Nucleus accumbens (tissue), 56 donors: ENCODE results near the gene LATS1.
A peak's percentile ranks its signal among the peaks of the same experiment; 100 is the strongest.
"Not testable (repeated sequence)": the region's sequence is repeated elsewhere in the genome, so short reads cannot be mapped to it uniquely, and the experiment has no call there.

Source experiments
- DNase-seq, 56 donors: peaks; one replicate each; lab custom pipeline; 2025; lab: John Stamatoyannopoulos, UW

The LATS1 gene

GRCh38 chr6:149729824-149730223, 11.9 kb upstream of the LATS1 start:
- no peak for DNase-seq

GRCh38 chr6:149728499-149729234, 10.8 kb upstream of the LATS1 start:
- no peak for DNase-seq

GRCh38 chr6:149727793-149728498, 10.0 kb upstream of the LATS1 start:
- DNase-seq, result no peak

- no peak for DNase-seq
These were observed 7.9 kb upstream of the LATS1 start for GRCh38 chr6:149725785-149726184.

DNA sequence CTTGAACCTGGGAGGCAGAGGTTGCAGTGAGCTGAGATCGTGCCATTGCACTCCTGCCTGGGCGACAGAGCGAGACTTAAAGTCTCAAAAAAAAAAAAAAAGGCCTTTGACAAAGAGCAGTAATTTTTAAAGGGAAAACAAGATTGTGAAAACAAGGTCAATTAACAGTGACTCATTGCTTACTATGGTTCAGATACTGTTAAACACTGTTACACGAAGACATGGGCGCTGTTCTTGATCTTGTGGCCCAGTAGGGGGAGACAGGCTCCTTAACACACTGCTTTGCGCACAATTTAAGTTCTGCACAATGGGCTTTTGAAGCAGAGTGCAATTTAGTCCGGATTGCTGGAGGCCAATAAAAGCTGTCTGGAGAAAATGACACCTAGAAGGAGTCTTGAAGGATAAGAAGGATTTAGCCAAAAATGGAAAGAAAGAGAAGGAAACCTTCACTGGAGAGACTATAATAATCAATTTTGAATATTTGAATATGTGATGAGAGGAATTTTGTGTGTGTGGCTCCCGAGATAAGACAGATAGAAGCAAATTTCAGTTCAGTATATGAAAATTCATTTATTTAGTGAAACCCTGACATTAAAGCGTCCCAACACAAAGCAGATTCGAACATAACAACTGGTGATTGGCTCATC, 6.0 kb upstream of the LATS1 start:
- peak in 37 of 56 donors; percentile 0 to 72 (median 23) for DNase-seq

DNA sequence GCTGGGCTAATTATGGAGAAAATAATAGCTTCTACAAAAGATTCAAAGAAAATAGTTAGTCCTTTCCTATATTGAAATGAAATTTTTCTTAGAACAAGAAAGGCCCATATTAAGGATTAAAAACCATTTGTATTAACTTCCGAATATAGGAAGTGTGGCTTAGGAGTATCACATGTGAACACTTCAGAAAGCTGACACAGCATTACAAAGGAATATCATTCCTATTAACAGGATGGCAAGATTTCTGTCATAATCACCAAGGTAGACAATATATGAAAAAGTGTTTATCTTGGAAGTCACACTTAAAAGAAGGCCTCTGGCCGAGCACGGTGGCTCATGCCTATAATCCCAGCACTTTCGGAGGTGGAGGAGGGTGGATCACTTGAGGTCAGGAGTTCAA, 5.4 kb upstream of the LATS1 start:
- DNase-seq, result no peak

DNA sequence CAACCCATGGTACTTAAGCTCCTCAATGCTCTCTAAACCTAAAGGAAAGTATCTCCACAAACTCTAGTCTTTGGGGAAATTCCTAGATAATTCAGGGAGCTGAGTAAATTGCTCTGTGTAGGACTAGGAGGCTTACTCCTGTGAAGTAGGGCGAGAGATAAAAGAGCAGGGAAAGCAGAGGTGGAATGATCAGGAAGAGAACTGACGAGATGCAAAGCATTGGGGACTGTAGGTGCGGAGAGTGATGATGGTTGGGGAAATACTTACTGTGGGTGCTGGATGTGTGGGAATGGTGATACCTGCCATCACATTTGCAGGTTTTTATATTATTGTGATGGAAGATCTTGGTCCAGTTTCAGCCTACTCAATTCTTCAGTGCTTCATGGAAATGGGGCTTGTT, 1.6 kb upstream of the LATS1 start:
- DNase-seq, result no peak

GRCh38 chr6:149717255-149717587, 680 bp downstream of the LATS1 start:
- no peak for DNase-seq

DNA sequence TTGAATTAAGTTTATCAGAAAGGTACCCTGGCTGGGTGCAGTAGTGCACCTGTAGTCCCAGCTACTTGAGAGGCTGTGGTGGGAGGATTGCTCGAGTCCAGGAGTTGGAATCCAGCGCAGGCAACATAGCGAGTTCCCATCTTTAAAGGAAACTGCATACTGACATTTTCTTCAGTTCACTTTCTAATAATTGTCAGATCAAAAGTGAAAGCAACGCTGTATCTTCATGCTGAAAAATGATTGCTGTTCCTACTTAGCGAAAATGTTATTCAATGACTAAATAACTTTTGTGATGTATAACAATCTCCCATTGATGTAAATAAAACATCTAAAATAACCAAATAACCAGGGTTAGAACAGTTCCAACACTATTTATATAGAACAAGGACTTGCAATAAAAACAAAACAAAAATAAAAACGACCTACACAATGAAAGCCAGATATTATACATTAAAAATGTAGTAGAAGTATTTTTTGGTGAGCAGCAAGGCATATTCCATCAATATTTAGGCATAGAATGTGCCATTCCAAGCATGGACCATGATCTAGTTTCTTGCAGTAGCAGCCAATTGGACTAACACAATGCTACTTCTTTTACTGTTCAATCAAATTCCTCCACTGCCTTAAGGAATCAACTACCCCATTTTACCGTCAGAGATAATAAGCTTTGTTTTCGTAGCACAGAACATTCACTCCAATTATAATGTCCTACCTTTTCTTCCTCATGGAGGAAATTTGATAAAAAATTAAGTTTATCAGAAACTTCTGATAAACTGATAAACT, 1.5 kb downstream of the LATS1 start:
- no peak for DNase-seq

GRCh38 chr6:149714442-149714841, 3.5 kb downstream of the LATS1 start:
- DNase-seq, result no peak

- DNase-seq, result no peak
These were observed 6.2 kb downstream of the LATS1 start for GRCh38 chr6:149711711-149712110.

DNA sequence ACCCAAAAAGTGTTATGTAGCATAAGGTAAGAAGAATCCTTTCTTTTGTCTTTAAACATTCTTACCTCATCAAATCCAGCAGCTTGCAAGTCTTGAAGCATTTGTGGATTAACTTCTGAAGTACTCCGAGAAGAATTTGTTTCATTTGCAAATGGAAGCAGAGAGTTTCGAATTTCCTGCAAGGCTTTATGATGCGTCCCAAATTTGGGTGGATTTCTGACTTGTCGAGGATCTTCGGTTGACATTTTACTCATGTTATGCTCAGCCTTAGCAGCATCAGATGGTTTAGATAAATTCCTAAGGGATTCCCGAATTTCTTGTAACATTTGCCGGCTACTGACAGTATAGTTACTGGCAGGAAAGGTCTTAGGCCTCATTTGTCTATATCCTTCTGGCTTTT, 16.2 kb downstream of the LATS1 start:
- no peak for DNase-seq

DNA sequence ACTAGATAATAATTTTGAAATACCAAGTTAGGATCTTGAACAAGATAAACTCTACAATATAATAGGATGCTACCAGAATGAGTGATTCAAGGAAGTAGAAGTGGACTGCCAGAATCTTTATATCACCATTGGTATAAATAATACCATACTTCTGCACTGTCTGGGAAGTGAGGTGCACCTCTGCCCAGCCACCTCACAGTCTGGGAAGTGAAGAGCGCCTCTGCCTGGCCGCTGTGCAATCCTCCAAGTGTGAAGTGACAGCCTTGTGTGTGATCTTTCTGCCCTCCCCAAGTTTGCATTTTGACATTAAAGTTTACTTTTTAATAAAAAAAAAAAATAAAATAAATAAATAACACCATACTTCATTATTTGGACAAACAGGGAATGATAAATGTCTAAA, 18.8 kb downstream of the LATS1 start:
- DNase-seq, result no peak

DNA sequence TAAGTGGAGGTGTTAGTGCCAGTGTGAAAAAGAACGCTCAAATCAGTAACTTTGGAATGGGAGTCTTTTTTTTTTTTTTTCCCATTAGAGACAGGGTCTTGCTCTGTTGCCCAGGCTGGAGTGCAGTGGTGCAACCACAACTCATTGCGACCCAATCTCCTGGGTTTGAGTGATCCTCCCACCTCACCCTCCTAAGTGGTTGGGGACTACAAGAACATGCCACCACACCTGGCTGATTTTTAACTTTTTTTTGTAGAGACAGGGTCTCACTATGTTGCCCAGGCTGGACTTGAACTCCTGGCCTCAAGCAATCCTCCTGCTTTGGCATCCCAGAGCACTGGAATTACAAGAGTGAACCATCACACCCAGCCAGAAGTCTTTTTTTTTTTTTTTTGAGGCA, 19.7 kb downstream of the LATS1 start:
- no peak for DNase-seq

DNA sequence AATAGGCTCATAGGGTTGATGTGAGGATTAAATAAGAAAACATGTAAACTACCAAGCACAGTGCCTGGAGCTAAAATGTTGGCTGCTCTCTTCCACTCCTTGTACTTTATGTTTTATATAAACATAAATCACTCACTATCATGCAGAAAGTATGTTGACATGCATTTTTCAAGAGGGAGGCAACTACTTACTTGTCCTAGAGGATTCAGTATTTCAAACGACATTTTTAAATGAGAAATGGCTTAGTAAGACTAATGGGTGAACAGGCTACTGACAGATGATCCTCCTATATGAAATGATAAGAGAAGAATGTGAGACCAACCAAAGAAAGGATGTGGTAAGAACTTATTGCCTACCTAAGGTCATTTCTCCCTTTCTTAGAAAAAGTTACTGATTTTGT, 21.0 kb downstream of the LATS1 start:
- no peak for DNase-seq

DNA sequence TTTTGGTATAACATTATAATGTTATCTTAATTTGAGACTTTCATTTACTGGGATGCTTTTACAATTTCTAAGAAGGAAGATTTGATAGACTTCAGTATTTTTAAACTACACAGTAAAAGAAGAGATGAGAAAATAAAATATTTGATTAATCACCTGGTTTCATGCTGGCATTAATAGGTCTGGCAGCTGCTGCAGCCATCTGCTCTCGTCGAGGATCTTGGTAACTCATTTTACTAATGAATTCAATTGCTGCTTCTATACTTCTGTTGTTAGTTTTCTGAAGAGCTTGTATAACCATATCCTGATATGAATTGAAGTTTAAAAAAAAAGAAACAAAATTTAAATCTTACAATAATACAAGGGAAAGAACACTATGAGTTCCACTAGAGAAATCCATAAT, 23.0 kb downstream of the LATS1 start:
- no peak for DNase-seq

GRCh38 chr6:149691201-149691600, 26.7 kb downstream of the LATS1 start:
- no peak for DNase-seq

GRCh38 chr6:149686230-149686629, 31.7 kb downstream of the LATS1 start:
- no peak for DNase-seq

DNA sequence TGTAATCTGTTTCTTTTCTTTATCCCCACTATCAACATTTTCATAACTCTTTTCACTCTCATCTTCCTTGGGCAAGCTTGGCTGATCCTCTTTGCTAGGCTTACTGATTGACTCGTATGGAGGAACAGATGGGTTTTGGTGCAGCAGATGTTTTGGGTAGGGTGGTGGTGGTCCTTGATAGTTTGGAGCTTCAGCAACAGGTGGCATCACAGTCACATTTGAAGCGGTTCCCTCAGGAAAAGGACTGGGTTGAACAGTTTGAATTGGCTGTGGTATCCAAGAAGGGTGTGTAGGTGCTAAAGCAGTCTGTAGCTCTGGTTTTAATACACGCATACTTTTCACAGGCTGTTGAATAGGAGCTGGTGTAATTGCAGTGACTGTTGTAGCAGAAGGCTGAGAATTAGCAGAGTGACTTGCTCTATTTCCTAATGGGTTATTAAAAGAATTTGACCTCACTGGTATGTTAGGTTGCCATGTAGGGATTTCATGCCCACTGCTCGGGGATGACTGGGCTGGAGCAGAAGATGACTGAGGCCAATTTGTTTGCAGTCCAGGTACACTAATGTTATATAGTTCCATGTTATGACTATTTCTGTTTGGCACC, 34.5 kb downstream of the LATS1 start:
- DNase-seq, result no peak

DNA sequence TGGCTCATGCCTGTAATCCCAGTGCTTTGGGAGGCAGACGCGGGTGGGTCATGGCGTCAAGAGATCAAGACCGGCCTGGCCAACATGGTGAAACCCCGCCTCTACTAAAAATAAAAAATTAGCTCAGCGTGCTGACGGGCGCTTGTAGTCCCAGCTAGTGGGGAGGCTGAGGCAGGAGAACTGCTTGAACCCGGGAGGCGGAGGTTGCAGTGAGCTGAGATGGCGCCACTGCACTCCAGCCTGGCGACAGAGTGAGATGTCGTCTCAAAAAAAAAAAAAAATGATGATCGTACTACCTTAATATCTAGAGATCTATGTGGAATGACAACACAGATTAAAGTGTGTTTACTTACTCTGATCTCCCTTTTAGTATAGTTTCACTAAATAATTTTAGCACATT, 36.1 kb downstream of the LATS1 start:
- not testable (repeated sequence) for DNase-seq

- no peak for DNase-seq
These were observed 36.7 kb downstream of the LATS1 start for GRCh38 chr6:149681209-149681608.
